ENCODE results near the gene VASH2.
"Not testable (repeated sequence)": the region's sequence is repeated elsewhere in the genome, so short reads cannot be mapped to it uniquely, and the experiment has no call there.

The VASH2 gene

DNA sequence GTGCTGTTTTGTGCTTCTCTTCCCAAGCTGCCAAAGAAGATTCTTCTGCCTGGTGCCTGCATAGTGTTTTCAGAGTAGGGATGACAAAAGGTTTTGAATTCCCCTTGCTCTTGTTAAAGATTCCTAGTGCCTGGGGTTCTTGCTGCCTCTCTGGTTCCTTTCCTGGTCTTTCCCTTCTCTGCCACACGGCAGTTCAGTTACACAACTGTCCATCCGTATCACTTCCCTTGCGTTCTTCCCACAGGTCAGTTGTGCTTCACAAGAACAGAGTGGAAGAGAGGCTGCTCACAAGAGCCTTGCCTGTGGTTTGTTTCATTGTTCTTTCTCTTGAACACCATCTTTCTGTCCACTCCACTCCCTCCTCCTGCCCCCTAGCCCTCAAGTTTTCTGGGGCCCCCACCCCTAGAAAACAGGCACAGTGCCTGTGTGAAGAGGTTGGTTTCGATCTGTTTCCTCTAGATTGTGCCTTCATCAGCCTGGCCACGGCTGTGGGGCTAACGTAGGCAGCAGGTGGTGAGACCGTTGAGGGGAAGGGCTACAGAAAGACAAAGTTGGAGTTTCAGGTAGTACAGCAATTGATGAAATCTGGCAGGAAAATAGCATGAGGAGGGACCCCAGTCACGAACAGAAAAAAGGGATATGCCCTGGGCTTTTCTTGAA lies 5.8 kb downstream of the VASH2 start:
- FAIRE-seq (no peak), DNase-seq (ENCODE audit: insufficient read length, low spot score) (no peak)
- TF ChIP-seq POLR2A (IDR thresholded peaks at IDR 0.05; ENCODE audit: low read depth, low read length) = no peak

DNA sequence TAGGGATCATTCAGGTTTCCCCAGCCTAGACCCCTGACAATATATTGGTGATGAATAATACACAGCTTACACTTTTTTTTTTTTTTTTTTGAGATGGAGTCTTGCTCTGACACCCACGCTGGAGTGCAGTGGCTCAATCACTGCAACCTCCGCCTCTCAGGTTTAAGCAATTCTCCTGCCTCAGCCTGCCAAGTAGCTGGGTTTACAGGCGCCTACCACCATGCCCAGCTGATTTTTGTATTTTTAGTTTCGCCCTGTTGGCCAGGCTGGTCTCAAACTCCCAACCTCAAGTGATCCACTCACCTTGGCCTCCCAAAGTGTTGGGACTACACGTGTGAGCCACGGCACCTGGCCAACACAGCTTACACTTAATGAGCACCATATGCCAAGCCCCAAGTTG lies 7.2 kb downstream of the VASH2 start:
- no peak for FAIRE-seq
- TF ChIP-seq POLR2A (IDR thresholded peaks at IDR 0.05; ENCODE audit: low read depth, low read length) = no peak
- no peak for DNase-seq (ENCODE audit: insufficient read length, low spot score)

DNA sequence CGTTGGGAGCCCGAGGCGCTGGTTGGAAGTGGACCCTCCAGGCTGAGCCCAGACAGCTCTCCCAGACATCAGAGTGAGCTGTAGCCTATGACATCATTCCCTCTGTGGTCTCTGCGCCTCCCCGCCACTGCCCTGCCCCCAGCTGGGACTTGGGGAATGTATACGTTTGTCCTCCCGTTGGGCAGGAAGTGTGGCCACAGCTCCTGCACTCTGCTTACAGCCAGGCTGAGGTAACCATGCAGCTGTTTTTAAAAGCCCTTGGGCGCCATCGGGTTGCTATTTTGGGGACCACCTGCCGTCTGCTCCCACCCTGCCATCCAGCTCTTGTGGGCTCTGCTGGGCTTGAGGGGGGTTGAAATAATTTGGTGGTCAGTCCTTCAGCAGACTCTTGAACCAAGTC lies 7.8 kb downstream of the VASH2 start:
- no peak for DNase-seq (ENCODE audit: insufficient read length, low spot score)

DNA sequence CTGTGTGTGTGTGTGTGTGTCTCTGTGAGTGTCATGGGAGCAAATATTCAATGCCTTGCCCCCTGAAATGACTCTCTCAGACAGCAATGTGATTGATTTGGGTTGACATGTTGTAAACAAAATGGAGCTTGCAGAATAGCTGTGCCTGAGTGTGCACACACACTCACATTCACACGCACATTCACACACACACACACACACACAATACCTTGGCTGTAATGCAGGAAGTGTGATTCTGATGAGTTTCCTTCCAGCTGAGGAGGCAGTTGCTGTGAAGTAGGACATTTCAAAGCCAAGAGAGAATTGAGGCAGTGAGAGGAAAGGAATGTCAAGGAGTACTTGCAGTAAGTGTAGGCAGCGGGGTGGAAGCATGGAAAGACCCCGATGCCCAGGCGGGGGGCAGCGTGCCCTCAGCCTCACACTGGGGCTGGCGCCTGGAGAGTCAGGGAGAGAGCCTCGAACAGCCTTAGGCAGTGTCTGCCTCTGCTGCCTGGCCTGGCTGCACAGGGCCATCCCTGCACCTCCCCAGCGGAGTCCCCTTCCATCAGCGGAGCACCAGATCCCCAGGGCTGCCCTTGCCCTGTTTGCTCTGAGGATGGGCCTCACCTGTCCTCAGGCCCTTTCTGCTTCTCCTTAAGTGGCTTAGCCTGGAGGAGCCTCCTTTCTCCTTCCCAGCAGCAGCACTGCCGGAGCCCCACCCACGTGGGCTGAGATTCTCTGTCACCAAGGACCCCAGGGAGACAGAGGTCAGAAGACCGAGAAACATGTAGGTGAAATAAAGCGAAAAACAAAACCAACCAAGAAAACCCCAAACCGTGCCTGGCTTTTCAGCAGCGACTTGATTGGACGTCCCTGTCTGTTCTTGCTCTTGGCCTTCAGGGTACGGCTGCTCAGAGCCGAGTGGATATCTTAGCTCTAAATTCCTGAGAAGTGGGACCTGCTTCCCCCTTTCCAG lies 9.2 kb downstream of the VASH2 start:
- DNase-seq (ENCODE audit: insufficient read length, low spot score) = no peak
- no peak for FAIRE-seq
- TF ChIP-seq POLR2A (IDR thresholded peaks at IDR 0.05; ENCODE audit: low read depth, low read length) = no peak

More for the DNA sequence above, 7.8 kb downstream of the VASH2 start:
- no peak for FAIRE-seq
- no peak for TF ChIP-seq POLR2A (IDR thresholded peaks at IDR 0.05; ENCODE audit: low read depth, low read length)

DNA sequence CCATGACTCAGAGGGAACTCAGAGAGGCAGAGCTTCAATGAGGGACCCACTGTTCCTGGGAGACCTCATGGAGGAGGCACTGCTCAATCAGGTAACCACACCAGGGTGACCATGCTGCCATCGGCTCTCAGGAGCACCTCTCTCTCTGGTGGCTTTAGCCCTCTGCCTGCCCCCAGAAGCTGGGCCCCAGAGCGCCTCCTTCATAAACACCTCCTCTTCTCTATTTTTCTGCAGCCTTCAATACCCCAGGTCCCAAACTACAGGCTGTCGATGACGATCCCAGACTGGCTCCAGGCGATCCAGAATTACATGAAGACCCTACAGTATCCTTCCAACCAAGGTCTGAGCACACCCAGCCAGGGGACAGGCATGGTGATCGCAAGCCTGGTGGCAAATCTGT lies 10.6 kb downstream of the VASH2 start:
- DNase-seq (ENCODE audit: insufficient read length, low spot score) (no peak), FAIRE-seq (no peak)
- TF ChIP-seq POLR2A (IDR thresholded peaks at IDR 0.05; ENCODE audit: low read depth, low read length) = no peak

DNA sequence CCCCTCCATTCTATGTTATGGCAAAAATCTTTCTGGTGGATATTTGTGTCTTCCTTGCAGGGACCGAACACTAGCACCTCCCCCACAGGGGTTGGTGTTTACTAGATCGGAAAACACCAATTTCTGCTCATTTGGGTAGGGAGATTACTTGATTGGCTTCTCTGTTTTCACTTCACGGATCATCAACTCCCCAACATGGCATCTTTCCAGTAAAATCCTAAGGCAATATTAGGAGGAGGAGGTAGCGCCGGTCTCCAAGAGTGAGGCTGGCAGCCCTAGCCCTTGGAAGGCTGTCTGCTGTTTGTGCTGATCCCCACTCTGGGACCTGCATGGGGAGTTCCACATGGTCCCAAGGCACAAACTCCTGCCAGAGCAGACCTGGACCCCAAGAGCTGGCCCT lies 12.2 kb downstream of the VASH2 start:
- FAIRE-seq (no peak), DNase-seq (ENCODE audit: insufficient read length, low spot score) (no peak)
- no peak for TF ChIP-seq POLR2A (IDR thresholded peaks at IDR 0.05; ENCODE audit: low read depth, low read length)

DNA sequence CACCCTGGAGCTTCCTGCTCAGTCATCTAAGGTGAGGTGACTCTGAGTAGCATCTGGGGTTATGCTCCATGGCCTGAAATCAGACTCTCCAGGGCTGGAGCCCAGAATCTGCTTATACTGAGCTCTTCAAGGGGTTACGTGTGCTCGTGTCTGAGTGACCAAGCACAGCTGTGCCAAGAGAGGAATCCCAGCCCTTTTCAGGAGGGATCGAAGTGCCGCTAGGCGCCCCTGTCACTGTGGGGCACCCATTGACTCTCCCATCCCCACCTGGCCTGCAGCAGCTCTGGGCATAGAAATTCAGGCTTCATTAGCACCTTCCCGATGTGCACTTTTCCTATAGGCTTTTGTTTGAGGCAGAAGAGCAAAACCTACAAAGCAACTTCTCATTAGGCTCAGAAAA lies 13.8 kb downstream of the VASH2 start:
- DNase-seq (ENCODE audit: insufficient read length, low spot score) (no peak), FAIRE-seq (no peak)
- no peak for TF ChIP-seq POLR2A (IDR thresholded peaks at IDR 0.05; ENCODE audit: low read depth, low read length)

DNA sequence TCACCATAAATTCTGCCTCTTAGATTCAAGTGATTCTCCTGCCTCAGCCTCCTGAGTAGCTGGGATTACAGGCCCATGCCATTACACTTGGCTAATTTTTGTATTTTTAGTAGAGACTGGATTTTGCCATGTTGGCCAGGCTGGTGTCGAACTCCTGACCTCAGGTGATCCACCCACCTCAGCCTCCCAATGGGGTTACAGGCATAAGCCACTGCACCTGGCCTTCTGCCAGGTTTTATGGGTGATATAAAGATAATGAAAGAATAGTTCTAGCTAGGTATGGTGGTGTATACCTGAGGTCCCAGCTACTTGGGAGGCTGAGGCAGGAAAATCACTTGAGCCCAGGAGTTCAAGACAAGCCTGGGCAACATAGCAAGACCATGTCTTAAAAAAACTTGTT lies 14.7 kb downstream of the VASH2 start:
- not testable (repeated sequence) for DNase-seq (ENCODE audit: insufficient read length, low spot score); FAIRE-seq

DNA sequence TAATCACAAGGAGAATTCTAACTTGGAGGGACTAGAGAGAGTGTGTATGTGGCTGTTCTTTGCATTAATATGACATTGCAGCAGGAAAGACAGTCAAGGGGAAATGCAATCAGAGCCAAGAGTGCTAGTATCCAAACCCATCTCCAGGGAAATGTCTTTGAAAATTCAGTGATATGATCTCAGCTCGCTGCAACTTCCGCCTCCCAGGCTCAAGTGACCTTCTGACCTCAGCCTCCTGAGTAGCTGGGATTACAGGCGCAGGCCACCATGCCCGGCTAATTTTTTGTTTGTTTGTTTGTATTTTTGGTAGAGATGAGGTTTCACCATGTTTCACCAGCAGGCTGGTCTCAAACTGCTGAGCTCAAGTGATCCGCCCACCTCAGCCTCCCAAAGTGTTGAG lies 16.3 kb downstream of the VASH2 start:
- no peak for FAIRE-seq
- DNase-seq (ENCODE audit: insufficient read length, low spot score) = no peak
- TF ChIP-seq POLR2A (IDR thresholded peaks at IDR 0.05; ENCODE audit: low read depth, low read length) = no peak

DNA sequence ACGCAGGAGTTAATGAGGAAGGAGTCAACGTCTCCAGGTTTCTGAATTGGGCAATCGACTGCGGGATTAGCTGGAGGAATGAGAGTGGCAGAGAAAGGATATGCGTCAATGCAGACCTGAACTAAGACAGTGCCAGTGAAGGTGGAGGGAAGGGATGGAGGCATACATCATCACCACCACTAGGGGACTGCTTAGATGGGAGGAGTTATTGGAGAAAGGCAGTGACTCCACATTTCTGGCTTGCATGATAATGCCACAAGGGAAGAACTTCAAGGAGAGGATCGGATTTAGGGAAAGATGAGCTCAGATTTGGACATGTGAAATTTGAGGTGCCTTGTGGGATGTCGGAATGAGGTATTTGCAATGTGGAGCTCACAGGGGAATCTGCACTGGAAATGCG lies 17.5 kb downstream of the VASH2 start:
- no peak for TF ChIP-seq POLR2A (IDR thresholded peaks at IDR 0.05; ENCODE audit: low read depth, low read length)
- peak; percentile 70 for DNase-seq (ENCODE audit: insufficient read length, low spot score)

DNA sequence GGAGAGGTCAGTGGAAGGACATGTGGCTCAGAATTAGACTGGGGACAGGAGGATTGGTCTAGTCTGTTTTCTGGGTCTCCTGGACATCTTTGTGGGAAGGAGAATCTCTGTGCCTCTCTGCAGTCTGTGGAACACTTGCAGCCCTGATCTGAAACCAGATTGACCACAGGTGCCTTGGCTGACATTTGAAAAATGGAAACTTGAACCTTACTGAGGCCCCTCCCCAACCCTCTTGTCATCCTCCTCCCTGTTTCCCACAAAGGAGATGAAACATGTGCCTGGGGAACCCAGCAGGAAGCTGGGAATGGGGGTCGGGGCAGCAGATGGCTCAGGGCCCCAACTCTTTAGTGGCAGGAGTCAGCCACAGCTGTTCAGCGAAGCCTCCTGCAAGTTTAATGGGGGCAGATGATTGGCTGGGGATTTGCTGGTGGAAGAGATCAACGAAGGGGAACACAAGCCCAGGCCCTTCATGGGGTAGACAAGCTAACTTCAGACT lies 18.1 kb downstream of the VASH2 start:
- TF ChIP-seq POLR2A (IDR thresholded peaks at IDR 0.05; ENCODE audit: low read depth, low read length) = no peak
- DNase-seq (ENCODE audit: insufficient read length, low spot score) = no peak
- no peak for FAIRE-seq

More for the DNA sequence above, 17.5 kb downstream of the VASH2 start:
- FAIRE-seq = no peak

DNA sequence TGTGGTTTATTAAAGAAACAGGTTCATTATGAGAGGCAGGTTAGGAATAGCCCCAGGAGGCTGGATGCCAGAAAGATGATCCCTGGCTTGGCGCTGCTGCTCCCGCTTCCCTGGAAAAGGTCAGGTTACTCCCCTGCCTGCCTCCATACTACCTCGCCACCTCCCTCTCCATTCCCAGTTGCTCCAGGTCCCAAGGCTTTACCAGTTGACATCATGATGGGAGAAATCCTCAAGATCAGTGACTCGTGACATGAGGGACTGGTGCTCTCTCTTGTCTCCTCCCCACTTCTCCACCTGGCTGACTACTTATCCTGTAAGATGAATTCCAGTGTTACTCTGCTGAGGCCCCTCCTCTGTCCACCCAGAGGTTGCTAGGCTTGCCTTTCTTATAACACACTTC lies 19.7 kb downstream of the VASH2 start:
- DNase-seq (ENCODE audit: insufficient read length, low spot score) (no peak), FAIRE-seq (no peak)
- no peak for TF ChIP-seq POLR2A (IDR thresholded peaks at IDR 0.05; ENCODE audit: low read depth, low read length)

DNA sequence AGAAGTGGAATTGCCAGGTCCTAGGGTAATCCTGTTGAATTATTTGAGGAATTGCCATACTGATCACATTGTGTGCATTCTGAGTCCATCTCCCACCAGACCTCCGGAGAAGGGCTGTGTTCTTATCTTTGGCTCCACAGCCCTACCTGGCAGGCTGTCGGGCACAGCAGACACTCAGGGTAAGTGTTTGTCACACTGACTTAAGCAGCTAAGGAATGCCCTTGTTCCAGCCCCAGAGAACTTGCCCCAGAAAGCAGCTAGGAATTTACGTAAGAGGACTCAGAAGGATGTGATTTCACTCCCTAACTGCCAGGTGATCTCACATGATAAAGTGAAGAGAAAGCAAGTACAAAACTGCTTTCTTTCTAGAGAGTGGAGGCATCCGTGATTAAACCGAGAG lies 21.0 kb downstream of the VASH2 start:
- no peak for FAIRE-seq
- DNase-seq (ENCODE audit: insufficient read length, low spot score) = no peak
- TF ChIP-seq POLR2A (IDR thresholded peaks at IDR 0.05; ENCODE audit: low read depth, low read length) = no peak

DNA sequence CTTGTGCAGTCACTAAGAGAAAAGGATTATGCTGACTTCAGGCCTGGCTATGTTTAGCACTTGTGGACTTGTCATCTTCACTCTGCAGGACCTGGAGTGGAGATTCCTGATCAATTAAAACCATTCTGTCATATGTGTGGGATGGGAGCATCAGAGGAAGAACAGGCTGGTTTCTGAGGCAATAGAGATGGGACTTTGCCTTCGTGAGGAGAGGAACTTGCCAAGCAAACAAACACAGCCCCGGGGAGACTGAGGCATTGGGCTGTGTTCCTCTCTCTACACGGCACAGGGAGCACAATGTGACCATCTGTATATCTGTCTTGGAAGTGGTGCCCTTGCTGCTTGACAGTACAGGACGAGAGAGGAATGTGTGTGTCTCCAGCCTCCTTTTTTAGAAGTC lies 23.1 kb downstream of the VASH2 start:
- DNase-seq (ENCODE audit: insufficient read length, low spot score) (no peak), FAIRE-seq (no peak)
- TF ChIP-seq POLR2A (IDR thresholded peaks at IDR 0.05; ENCODE audit: low read depth, low read length) = no peak

DNA sequence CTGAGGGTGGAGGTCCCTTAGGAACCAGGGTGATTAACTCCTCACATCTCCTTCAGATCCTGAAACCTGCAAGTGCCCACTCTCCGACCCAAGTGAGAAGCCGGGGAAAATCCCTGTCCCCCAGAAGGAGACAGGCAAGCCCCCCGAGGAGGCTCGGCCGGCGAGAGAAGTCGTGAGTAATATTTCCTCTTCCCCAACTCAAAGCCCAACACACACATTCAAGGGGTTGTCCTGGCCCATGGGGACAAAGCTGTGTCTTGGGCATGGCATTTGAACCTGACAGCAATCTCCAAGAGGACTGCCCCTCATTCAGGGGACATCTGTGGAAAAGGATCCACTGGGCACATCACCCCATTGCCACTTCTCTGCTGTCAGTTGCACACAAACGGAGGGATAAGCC lies 23.6 kb downstream of the VASH2 start:
- no peak for DNase-seq (ENCODE audit: insufficient read length, low spot score)
- no peak for TF ChIP-seq POLR2A (IDR thresholded peaks at IDR 0.05; ENCODE audit: low read depth, low read length)
- FAIRE-seq = no peak
